GM23338 (cell line): ENCODE measurements around the gene CHP2. TPM values are rescaled to one million over a fixed set of nuclear protein-coding genes. Genes with fewer than 3 reads are reported as not detected.

Source experiments
- ATAC-seq: fragments of 200-7000 bp; cut with Tn5 transposase; 3 replicates; pipeline ENCODE4 v1.9.1; 2020
- DNase-seq: peaks from one replicate; pipeline ENCODE4 v3.0.0-alpha.2; 2015; ENCODE audit warnings: low spot score
- H2AFZ ChIP-seq: fragments of 200-600 bp; sonication (generic); 2 replicates; pipeline ENCODE4 v1.8.0; 2016; ENCODE audit warnings: antibody characterized with exemption, mild to moderate bottlenecking, moderate library complexity
- H3F3A ChIP-seq: fragments of 200-600 bp; sonication (generic); replicated peaks from 2 replicates; pipeline ENCODE4 v1.8.0; 2017; ENCODE audit warnings: antibody characterized with exemption, mixed run types, low read depth
- H3K27ac ChIP-seq: fragments of 200-600 bp; sonication (generic); 2 replicates; pipeline ENCODE4 v1.6.1; 2016; ENCODE audit warnings: low read depth
- H3K27me3 ChIP-seq: fragments of 200-600 bp; sonication (generic); 2 replicates; pipeline ENCODE4 v1.8.0; 2016; ENCODE audit warnings: mild to moderate bottlenecking, mixed run types, moderate library complexity; ENCODE audit not compliant: insufficient read depth
- H3K36me3 ChIP-seq: fragments of 200-600 bp; sonication (generic); 2 replicates; pipeline ENCODE4 v1.8.0; 2016; ENCODE audit warnings: mild to moderate bottlenecking; ENCODE audit not compliant: insufficient read depth
- H3K4me1 ChIP-seq: fragments of 200-600 bp; sonication (generic); 2 replicates; pipeline ENCODE4 v1.8.0; 2016; ENCODE audit warnings: mild to moderate bottlenecking, moderate library complexity; ENCODE audit not compliant: insufficient read depth
- H3K4me2 ChIP-seq: fragments of 200-600 bp; sonication (generic); 2 replicates; pipeline ENCODE4 v1.7.1; 2017; ENCODE audit warnings: mixed run types
- H3K4me3 ChIP-seq: fragments of 200-600 bp; sonication (generic); 2 replicates; pipeline ENCODE4 v1.6.1; 2016; ENCODE audit warnings: mixed run types
- H3K79me2 ChIP-seq: fragments of 200-600 bp; sonication (generic); replicated peaks from 2 replicates; pipeline ENCODE4 v1.8.0; 2017; ENCODE audit warnings: mild to moderate bottlenecking; ENCODE audit not compliant: insufficient read depth
- H3K9me2 ChIP-seq: fragments of 200-600 bp; sonication (generic); 2 replicates; pipeline ENCODE4 v1.8.0; 2017; ENCODE audit not compliant: insufficient read depth
- H4K20me1 ChIP-seq: fragments of 200-600 bp; sonication (generic); replicated peaks from 2 replicates; pipeline ENCODE4 v1.8.0; 2017; ENCODE audit warnings: mild to moderate bottlenecking; ENCODE audit not compliant: insufficient read depth
- H3K27ac Mint-ChIP-seq: 2 replicates; pipeline ENCODE4 v1.8.0; 2020; ENCODE audit warnings: inconsistent platforms, mild to moderate bottlenecking, moderate library complexity, mixed read lengths
- H3K27me3 Mint-ChIP-seq: 3 replicates; pipeline ENCODE4 v1.8.0; 2022; ENCODE audit warnings: low read depth, mild to moderate bottlenecking, moderate library complexity, mixed read lengths, inconsistent platforms; ENCODE audit not compliant: insufficient read depth, poor library complexity
- H3K36me3 Mint-ChIP-seq: 3 replicates; pipeline ENCODE4 v1.8.0; 2021; ENCODE audit warnings: low read depth, mild to moderate bottlenecking, inconsistent platforms, moderate library complexity, mixed read lengths
- H3K4me1 Mint-ChIP-seq: 3 replicates; pipeline ENCODE4 v1.8.0; 2020; ENCODE audit warnings: mild to moderate bottlenecking, inconsistent platforms, mixed read lengths
- H3K4me3 Mint-ChIP-seq: 3 replicates; pipeline ENCODE4 v1.8.0; 2021; ENCODE audit warnings: moderate library complexity, mild to moderate bottlenecking, inconsistent platforms, mixed read lengths
- H3K9me3 Mint-ChIP-seq: 3 replicates; pipeline ENCODE4 v1.8.0; 2020; ENCODE audit warnings: moderate library complexity, mild to moderate bottlenecking, inconsistent platforms, mixed read lengths
- EZH2phosphoT487 ChIP-seq: fragments of 200-600 bp; sonication (generic); IDR thresholded peaks from one replicate; pipeline ENCODE4 v1.8.1; 2018; ENCODE audit warnings: antibody characterized with exemption; ENCODE audit not compliant: unreplicated experiment
- NANOG ChIP-seq: IDR thresholded peaks from 2 replicates; pipeline ENCODE4 v1.6.1; 2016; ENCODE audit warnings: antibody characterized with exemption, borderline replicate concordance
- POLR2AphosphoS5 ChIP-seq: IDR thresholded peaks from 2 replicates; pipeline ENCODE4 v1.6.1; 2016; ENCODE audit warnings: antibody characterized with exemption, low read depth
- ZNF114 ChIP-seq: fragments of 250-450 bp; sonication (Bioruptor Pico); IDR thresholded peaks from 2 replicates; pipeline ENCODE4 v1.5.0; 2020; ENCODE audit warnings: mild to moderate bottlenecking, moderate library complexity
- polyA plus RNA-seq: library from polyadenylated mRNA; unstranded; fragments of >200 nt; fragmentation: Nextera tagmentation; extraction: Ambion mirVana; gene quantifications from 2 replicates; pipeline ENCODE4 v1.2.1, GENCODE V29; 2016
- total RNA-seq: library from RNA; depleted of rRNA; stranded (reverse); fragments of >200 nt; shearing (Covaris generic); gene quantifications from 2 replicates; pipeline ENCODE4 v1.2.3, GENCODE V29; 2014
- TF ChIP-seq, protein P1 (sequence below): IDR thresholded peaks from one replicate; pipeline ENCODE4 v1.6.1; 2018; ENCODE audit warnings: antibody characterized with exemption; ENCODE audit not compliant: unreplicated experiment
- TF ChIP-seq, protein P2 (sequence below): fragments of 250-450 bp; sonication (Bioruptor Pico); IDR thresholded peaks from 2 replicates; pipeline ENCODE4 v1.5.0; 2020; ENCODE audit warnings: mild to moderate bottlenecking, moderate library complexity
- TF ChIP-seq, protein P3 (sequence below), 2 experiments: fragments of 200-600 bp in 1 of 2; sonication (generic) in 1 of 2; conservative IDR thresholded peaks; 2 replicates each; pipeline versions ENCODE4 v1.5.1 to v1.6.1; 2016 to 2017; ENCODE audit warnings: antibody characterized with exemption in 2 of 2, low read depth in 2 of 2, mild to moderate bottlenecking in 2 of 2, moderate library complexity in 1 of 2
- TF ChIP-seq, protein P4 (sequence below): IDR thresholded peaks from 2 replicates; pipeline ENCODE4 v1.6.1; 2016; ENCODE audit warnings: antibody characterized with exemption

The CHP2 gene
- total and polyA plus RNA-seq, 2 experiments from 2014 or later = 2.3 to 3.7 TPM

DNA sequence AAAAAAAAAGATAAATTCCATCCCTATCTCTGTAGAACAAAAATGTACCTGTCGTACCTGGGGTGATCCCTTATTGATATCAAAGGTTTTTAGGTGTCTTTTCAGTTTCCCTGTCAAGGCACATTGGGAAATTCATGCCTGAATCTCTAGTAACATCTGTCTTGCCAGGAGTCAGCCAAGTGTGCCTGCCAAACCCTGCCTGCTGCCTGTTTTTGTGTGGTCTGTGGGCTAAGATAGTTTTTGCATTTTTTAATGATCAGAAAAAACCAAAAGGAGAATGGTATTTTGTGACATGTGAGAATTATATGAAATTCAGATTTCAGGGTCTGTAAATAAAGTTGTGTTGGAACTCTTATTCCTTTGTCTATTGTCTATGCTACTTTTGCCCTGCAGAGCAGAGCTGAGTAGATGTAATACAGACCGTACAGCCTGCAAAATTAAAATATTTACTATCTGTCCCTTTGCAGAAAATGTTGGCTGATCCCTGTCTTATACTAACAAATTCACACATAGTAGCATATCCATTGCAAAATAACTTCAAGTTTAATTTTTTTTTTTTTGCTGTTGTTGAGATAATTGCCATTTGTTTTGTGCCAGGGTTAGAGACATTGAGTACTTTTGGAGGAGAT lies 13.0 kb upstream of the CHP2 start:
- no peaks in the 10 kb centered on the region for H3K4me1 Mint-ChIP-seq
- no peaks in the 10 kb centered on the region for H3K36me3 Mint-ChIP-seq
- ATAC-seq (no peak), DNase-seq (no peak)
- Histone ChIP-seq H2AFZ (no peak overlapping the region), H3K27ac (no peak overlapping the region), H3K4me3 (no peak overlapping the region), H3K4me2 (no peak overlapping the region), H3K27me3 (no peaks in the 10 kb centered on the region), H3K79me2 (no peaks in the 10 kb centered on the region), H3K9me2 (no peaks in the 10 kb centered on the region), H3K4me1 (no peaks in the 10 kb centered on the region), H3K36me3 (no peaks in the 10 kb centered on the region), H3F3A (no peaks in the 10 kb centered on the region), H4K20me1 (no peaks in the 10 kb centered on the region)
- no peaks in the 10 kb centered on the region for H3K9me3 Mint-ChIP-seq
- no peak overlapping the region for H3K4me3 Mint-ChIP-seq
- TF ChIP-seq EZH2phosphoT487 = no peak
- H3K27ac Mint-ChIP-seq = no peak overlapping the region
- no peaks in the 10 kb centered on the region for H3K27me3 Mint-ChIP-seq

DNA sequence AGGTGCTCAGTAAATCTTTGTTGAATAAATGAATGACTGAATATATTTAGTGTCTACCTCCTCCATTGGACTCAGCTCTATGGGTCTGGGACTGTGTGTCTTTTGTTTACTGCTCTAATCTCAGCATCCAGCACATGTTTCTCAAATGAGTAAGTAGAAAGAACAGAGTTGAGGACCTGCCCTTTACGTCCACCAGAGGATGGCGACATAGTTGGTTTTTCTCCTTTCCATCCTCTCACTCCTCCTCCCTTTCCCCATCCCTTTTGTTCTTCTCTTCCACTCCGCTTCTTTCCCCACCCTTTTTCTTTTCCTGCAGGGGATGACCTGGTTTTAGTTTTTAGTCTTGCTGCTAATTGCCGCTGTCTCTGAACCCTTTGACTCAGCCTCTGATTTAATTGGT lies 12.1 kb upstream of the CHP2 start:
- Histone ChIP-seq H3K79me2 (no peaks in the 10 kb centered on the region), H3K4me2 (no peak overlapping the region), H3K4me3 (no peak overlapping the region), H4K20me1 (no peaks in the 10 kb centered on the region), H3K9me2 (no peaks in the 10 kb centered on the region), H3K27me3 (no peaks in the 10 kb centered on the region), H3K4me1 (no peaks in the 10 kb centered on the region), H3K36me3 (no peaks in the 10 kb centered on the region), H2AFZ (peak overlapping the region; percentile 80), H3F3A (no peaks in the 10 kb centered on the region), H3K27ac (no peak overlapping the region)
- Mint-ChIP-seq H3K27me3 (no peaks in the 10 kb centered on the region), H3K4me1 (no peaks in the 10 kb centered on the region), H3K9me3 (no peaks in the 10 kb centered on the region), H3K36me3 (no peaks in the 10 kb centered on the region), H3K27ac (no peak overlapping the region), H3K4me3 (no peak overlapping the region)
- TF ChIP-seq, protein P1, sequence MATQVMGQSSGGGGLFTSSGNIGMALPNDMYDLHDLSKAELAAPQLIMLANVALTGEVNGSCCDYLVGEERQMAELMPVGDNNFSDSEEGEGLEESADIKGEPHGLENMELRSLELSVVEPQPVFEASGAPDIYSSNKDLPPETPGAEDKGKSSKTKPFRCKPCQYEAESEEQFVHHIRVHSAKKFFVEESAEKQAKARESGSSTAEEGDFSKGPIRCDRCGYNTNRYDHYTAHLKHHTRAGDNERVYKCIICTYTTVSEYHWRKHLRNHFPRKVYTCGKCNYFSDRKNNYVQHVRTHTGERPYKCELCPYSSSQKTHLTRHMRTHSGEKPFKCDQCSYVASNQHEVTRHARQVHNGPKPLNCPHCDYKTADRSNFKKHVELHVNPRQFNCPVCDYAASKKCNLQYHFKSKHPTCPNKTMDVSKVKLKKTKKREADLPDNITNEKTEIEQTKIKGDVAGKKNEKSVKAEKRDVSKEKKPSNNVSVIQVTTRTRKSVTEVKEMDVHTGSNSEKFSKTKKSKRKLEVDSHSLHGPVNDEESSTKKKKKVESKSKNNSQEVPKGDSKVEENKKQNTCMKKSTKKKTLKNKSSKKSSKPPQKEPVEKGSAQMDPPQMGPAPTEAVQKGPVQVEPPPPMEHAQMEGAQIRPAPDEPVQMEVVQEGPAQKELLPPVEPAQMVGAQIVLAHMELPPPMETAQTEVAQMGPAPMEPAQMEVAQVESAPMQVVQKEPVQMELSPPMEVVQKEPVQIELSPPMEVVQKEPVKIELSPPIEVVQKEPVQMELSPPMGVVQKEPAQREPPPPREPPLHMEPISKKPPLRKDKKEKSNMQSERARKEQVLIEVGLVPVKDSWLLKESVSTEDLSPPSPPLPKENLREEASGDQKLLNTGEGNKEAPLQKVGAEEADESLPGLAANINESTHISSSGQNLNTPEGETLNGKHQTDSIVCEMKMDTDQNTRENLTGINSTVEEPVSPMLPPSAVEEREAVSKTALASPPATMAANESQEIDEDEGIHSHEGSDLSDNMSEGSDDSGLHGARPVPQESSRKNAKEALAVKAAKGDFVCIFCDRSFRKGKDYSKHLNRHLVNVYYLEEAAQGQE = no peak
- TF ChIP-seq, protein P2, sequence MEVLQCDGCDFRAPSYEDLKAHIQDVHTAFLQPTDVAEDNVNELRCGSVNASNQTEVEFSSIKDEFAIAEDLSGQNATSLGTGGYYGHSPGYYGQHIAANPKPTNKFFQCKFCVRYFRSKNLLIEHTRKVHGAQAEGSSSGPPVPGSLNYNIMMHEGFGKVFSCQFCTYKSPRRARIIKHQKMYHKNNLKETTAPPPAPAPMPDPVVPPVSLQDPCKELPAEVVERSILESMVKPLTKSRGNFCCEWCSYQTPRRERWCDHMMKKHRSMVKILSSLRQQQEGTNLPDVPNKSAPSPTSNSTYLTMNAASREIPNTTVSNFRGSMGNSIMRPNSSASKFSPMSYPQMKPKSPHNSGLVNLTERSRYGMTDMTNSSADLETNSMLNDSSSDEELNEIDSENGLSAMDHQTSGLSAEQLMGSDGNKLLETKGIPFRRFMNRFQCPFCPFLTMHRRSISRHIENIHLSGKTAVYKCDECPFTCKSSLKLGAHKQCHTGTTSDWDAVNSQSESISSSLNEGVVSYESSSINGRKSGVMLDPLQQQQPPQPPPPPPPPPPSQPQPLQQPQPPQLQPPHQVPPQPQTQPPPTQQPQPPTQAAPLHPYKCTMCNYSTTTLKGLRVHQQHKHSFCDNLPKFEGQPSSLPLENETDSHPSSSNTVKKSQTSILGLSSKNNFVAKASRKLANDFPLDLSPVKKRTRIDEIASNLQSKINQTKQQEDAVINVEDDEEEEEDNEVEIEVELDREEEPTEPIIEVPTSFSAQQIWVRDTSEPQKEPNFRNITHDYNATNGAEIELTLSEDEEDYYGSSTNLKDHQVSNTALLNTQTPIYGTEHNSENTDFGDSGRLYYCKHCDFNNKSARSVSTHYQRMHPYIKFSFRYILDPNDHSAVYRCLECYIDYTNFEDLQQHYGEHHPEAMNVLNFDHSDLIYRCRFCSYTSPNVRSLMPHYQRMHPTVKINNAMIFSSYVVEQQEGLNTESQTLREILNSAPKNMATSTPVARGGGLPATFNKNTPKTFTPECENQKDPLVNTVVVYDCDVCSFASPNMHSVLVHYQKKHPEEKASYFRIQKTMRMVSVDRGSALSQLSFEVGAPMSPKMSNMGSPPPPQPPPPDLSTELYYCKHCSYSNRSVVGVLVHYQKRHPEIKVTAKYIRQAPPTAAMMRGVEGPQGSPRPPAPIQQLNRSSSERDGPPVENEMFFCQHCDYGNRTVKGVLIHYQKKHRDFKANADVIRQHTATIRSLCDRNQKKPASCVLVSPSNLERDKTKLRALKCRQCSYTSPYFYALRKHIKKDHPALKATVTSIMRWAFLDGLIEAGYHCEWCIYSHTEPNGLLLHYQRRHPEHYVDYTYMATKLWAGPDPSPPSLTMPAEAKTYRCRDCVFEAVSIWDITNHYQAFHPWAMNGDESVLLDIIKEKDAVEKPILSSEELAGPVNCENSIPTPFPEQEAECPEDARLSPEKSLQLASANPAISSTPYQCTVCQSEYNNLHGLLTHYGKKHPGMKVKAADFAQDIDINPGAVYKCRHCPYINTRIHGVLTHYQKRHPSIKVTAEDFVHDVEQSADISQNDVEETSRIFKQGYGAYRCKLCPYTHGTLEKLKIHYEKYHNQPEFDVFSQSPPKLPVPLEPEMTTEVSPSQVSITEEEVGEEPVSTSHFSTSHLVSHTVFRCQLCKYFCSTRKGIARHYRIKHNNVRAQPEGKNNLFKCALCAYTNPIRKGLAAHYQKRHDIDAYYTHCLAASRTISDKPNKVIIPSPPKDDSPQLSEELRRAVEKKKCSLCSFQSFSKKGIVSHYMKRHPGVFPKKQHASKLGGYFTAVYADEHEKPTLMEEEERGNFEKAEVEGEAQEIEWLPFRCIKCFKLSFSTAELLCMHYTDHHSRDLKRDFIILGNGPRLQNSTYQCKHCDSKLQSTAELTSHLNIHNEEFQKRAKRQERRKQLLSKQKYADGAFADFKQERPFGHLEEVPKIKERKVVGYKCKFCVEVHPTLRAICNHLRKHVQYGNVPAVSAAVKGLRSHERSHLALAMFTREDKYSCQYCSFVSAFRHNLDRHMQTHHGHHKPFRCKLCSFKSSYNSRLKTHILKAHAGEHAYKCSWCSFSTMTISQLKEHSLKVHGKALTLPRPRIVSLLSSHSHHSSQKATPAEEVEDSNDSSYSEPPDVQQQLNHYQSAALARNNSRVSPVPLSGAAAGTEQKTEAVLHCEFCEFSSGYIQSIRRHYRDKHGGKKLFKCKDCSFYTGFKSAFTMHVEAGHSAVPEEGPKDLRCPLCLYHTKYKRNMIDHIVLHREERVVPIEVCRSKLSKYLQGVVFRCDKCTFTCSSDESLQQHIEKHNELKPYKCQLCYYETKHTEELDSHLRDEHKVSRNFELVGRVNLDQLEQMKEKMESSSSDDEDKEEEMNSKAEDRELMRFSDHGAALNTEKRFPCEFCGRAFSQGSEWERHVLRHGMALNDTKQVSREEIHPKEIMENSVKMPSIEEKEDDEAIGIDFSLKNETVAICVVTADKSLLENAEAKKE (CRISPR knock-in tag) = no peak
- TF ChIP-seq, protein P3, sequence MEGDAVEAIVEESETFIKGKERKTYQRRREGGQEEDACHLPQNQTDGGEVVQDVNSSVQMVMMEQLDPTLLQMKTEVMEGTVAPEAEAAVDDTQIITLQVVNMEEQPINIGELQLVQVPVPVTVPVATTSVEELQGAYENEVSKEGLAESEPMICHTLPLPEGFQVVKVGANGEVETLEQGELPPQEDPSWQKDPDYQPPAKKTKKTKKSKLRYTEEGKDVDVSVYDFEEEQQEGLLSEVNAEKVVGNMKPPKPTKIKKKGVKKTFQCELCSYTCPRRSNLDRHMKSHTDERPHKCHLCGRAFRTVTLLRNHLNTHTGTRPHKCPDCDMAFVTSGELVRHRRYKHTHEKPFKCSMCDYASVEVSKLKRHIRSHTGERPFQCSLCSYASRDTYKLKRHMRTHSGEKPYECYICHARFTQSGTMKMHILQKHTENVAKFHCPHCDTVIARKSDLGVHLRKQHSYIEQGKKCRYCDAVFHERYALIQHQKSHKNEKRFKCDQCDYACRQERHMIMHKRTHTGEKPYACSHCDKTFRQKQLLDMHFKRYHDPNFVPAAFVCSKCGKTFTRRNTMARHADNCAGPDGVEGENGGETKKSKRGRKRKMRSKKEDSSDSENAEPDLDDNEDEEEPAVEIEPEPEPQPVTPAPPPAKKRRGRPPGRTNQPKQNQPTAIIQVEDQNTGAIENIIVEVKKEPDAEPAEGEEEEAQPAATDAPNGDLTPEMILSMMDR (conservative IDR thresholded peaks at IDR 0.05; ENCODE audit: low read depth in 2 of 2) = peak; percentile 48 to 81
- TF ChIP-seq NANOG = no peak
- TF ChIP-seq, protein P4, sequence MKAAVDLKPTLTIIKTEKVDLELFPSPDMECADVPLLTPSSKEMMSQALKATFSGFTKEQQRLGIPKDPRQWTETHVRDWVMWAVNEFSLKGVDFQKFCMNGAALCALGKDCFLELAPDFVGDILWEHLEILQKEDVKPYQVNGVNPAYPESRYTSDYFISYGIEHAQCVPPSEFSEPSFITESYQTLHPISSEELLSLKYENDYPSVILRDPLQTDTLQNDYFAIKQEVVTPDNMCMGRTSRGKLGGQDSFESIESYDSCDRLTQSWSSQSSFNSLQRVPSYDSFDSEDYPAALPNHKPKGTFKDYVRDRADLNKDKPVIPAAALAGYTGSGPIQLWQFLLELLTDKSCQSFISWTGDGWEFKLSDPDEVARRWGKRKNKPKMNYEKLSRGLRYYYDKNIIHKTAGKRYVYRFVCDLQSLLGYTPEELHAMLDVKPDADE = no peak
- TF ChIP-seq POLR2AphosphoS5 = no peak
- TF ChIP-seq ZNF114 (CRISPR knock-in tag) = no peak
- DNase-seq = peak; percentile 72
- ATAC-seq = peak; percentile 86
